SU-DHL-6 (cell line): ENCODE data around the gene ZBTB11.
"Not testable (repeated sequence)": the region's sequence is repeated elsewhere in the genome, so short reads cannot be mapped to it uniquely, and the experiment has no call there.

Source experiments
- H2AFZ ChIP-seq: fragments of 200-600 bp; sonication (generic); 2 replicates; pipeline ENCODE4 v1.6.1; 2014; ENCODE audit warnings: low read depth, mild to moderate bottlenecking, moderate library complexity, mixed read lengths, antibody characterized with exemption, low read length; ENCODE audit not compliant: severe bottlenecking
- H3F3A ChIP-seq: fragments of 200-600 bp; shearing (Covaris generic); 2 replicates; pipeline ENCODE4 v1.6.0; 2016; ENCODE audit warnings: antibody characterized with exemption, mild to moderate bottlenecking; ENCODE audit not compliant: insufficient read depth
- H3K27ac ChIP-seq: fragments of 200-600 bp; sonication (generic); 2 replicates; pipeline ENCODE4 v1.5.1; 2016; ENCODE audit warnings: low read depth, mild to moderate bottlenecking, low read length, moderate library complexity, mixed read lengths
- H3K27me3 ChIP-seq: fragments of 200-600 bp; sonication (generic), shearing (Covaris generic); 2 replicates; pipeline ENCODE4 v1.6.0; 2014; ENCODE audit warnings: mild to moderate bottlenecking, low read length
- H3K36me3 ChIP-seq: fragments of 200-600 bp; sonication (generic); 2 replicates; pipeline ENCODE4 v1.6.1; 2014; ENCODE audit warnings: mild to moderate bottlenecking, low read length, mixed read lengths
- H3K4me2 ChIP-seq: fragments of 300-600, 200-600 bp; shearing (Covaris generic), sonication (generic); 2 replicates; pipeline ENCODE4 v1.6.0; 2014; ENCODE audit warnings: low read length, low read depth, mild to moderate bottlenecking; ENCODE audit not compliant: poor library complexity, severe bottlenecking
- H3K4me3 ChIP-seq: fragments of 200-600 bp; sonication (generic); 2 replicates; pipeline ENCODE4 v1.5.1; 2014; ENCODE audit warnings: antibody characterized with exemption, low read length, mild to moderate bottlenecking, mixed read lengths; ENCODE audit not compliant: insufficient read depth, poor library complexity, severe bottlenecking
- H3K79me2 ChIP-seq: fragments of 200-600 bp; sonication (generic); 2 replicates; pipeline ENCODE4 v1.6.1; 2014; ENCODE audit warnings: mild to moderate bottlenecking, low read length, moderate library complexity; ENCODE audit not compliant: insufficient read depth
- H3K9ac ChIP-seq: fragments of 200-600 bp; sonication (generic); 2 replicates; pipeline ENCODE4 v1.7.0; 2014; ENCODE audit warnings: mild to moderate bottlenecking, low read length
- H3K9me2 ChIP-seq: fragments of 200-600 bp; sonication (generic); replicated peaks from 2 replicates; pipeline ENCODE4 v1.6.1; 2014; ENCODE audit warnings: low read length; ENCODE audit not compliant: insufficient read depth
- H3K9me3 ChIP-seq: fragments of 200-600 bp; sonication (generic); 2 replicates; pipeline ENCODE4 v1.6.1; 2014; ENCODE audit warnings: low read length, mixed read lengths; ENCODE audit not compliant: insufficient read depth
- H4K20me1 ChIP-seq: fragments of 200-600 bp; sonication (generic); 2 replicates; pipeline ENCODE4 v1.6.1; 2014; ENCODE audit warnings: low read depth, mild to moderate bottlenecking, antibody characterized with exemption, low read length, moderate library complexity, mixed read lengths
- EZH2phosphoT487 ChIP-seq: fragments of 200-600 bp; sonication (generic), shearing (Covaris generic); conservative IDR thresholded peaks from 2 replicates; pipeline ENCODE4 v1.6.1; 2018; ENCODE audit warnings: mild to moderate bottlenecking, antibody characterized with exemption, low read length, moderate library complexity, mixed read lengths
- TF ChIP-seq, protein P1 (sequence below): fragments of 200-600 bp; sonication (generic); IDR thresholded peaks from one replicate; pipeline ENCODE4 v1.5.1; 2017; ENCODE audit warnings: antibody characterized with exemption, mild to moderate bottlenecking, low read length, moderate library complexity; ENCODE audit not compliant: insufficient read depth, poor library complexity, severe bottlenecking

ZBTB11 gene

DNA sequence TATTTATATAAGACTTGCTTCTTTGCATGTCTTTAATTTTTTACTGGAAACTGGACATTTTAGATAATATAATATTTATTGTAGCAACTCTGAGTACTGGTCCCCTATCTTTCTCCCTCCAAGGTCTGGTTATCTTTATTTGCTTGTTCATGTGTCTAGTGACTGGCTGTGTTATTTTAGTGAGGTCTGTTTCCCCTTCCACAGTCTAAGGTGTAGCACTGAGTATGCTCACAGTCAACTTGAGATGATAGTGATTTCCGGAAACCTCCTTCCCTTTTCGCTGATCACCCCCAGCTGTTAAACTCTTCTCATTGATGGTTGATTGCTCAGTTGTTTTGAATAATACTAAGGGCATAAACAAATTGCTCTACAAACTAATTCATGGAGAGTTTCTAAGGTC lies 65.9 kb downstream of the ZBTB11 start:
- no peak for TF ChIP-seq EZH2phosphoT487
- TF ChIP-seq, protein P1, sequence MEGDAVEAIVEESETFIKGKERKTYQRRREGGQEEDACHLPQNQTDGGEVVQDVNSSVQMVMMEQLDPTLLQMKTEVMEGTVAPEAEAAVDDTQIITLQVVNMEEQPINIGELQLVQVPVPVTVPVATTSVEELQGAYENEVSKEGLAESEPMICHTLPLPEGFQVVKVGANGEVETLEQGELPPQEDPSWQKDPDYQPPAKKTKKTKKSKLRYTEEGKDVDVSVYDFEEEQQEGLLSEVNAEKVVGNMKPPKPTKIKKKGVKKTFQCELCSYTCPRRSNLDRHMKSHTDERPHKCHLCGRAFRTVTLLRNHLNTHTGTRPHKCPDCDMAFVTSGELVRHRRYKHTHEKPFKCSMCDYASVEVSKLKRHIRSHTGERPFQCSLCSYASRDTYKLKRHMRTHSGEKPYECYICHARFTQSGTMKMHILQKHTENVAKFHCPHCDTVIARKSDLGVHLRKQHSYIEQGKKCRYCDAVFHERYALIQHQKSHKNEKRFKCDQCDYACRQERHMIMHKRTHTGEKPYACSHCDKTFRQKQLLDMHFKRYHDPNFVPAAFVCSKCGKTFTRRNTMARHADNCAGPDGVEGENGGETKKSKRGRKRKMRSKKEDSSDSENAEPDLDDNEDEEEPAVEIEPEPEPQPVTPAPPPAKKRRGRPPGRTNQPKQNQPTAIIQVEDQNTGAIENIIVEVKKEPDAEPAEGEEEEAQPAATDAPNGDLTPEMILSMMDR, result no peak
- no peaks in the 10 kb centered on the region for H3K79me2 ChIP-seq
- H3K36me3 ChIP-seq, result no peaks in the 10 kb centered on the region
- no peak overlapping the region for H3K27ac ChIP-seq
- H4K20me1 ChIP-seq, result no peaks in the 10 kb centered on the region
- peaks cover 2% of the 10 kb centered on the region; the same call in 1 of the 2 replicates for H3F3A ChIP-seq
- no peak overlapping the region for H2AFZ ChIP-seq
- H3K4me2 ChIP-seq, result no peak overlapping the region
- no peaks in the 10 kb centered on the region for H3K9me3 ChIP-seq
- H3K27me3 ChIP-seq, result no peaks in the 10 kb centered on the region
- no peaks in the 10 kb centered on the region for H3K9me2 ChIP-seq
- H3K9ac ChIP-seq, result no peak overlapping the region
- H3K4me3 ChIP-seq, result no peak overlapping the region

- not testable (repeated sequence) for H3K4me3 ChIP-seq, H2AFZ ChIP-seq, H3K4me2 ChIP-seq, H3K9me3 ChIP-seq, H3F3A ChIP-seq, H3K27me3 ChIP-seq, H3K79me2 ChIP-seq, H3K9me2 ChIP-seq, H4K20me1 ChIP-seq, H3K27ac ChIP-seq, H3K36me3 ChIP-seq, H3K9ac ChIP-seq
Measured at GRCh38 chr3:101605398-101605797, 71.5 kb downstream of the ZBTB11 start.

GRCh38 chr3:101603184-101603583 lies 73.7 kb downstream of the ZBTB11 start:
- Histone ChIP-seq H3K4me3 (no peak overlapping the region), H3K9ac (no peak overlapping the region), H4K20me1 (no peaks in the 10 kb centered on the region), H2AFZ (no peak overlapping the region), H3K79me2 (no peaks in the 10 kb centered on the region), H3K36me3 (no peaks in the 10 kb centered on the region), H3F3A (peaks cover 9% of the 10 kb centered on the region; the same call in 1 of the 2 replicates), H3K9me2 (no peaks in the 10 kb centered on the region), H3K27me3 (no peaks in the 10 kb centered on the region), H3K27ac (no peak overlapping the region), H3K9me3 (no peaks in the 10 kb centered on the region), H3K4me2 (no peak overlapping the region)
- TF ChIP-seq, protein P1, result no peak
- no peak for TF ChIP-seq EZH2phosphoT487

DNA sequence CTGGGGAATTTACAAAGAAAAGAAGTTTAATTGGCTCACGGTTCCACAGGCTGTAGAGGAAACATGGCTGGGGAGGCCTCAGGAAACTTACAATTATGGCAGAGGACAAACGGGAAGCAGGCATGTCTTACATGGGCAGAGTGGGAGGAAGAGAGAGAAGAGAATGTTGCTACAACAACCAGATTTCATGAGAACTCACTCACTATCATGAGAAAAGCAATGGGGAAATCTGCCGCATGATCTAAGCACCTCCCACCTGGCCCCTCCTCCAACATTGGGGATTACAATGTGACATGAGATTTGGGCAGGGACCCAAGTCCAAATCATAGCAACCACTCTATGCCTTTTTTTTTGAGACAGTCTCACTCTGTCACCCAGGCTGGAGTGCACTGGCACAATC lies 74.2 kb downstream of the ZBTB11 start:
- Histone ChIP-seq H3K9me3 (no peaks in the 10 kb centered on the region), H3F3A (peaks cover 13% of the 10 kb centered on the region; the same call in 1 of the 2 replicates), H4K20me1 (no peaks in the 10 kb centered on the region), H3K36me3 (no peaks in the 10 kb centered on the region), H3K27me3 (no peaks in the 10 kb centered on the region), H2AFZ (no peak overlapping the region), H3K9me2 (no peaks in the 10 kb centered on the region), H3K4me2 (no peak overlapping the region), H3K79me2 (no peaks in the 10 kb centered on the region), H3K27ac (no peak overlapping the region), H3K9ac (no peak overlapping the region), H3K4me3 (no peak overlapping the region)
- no peak for TF ChIP-seq EZH2phosphoT487
- TF ChIP-seq, protein P1, result no peak
